ENCODE measurements around the gene CPN1.

The CPN1 gene

GRCh38 chr10:100008142-100008522 lies 73.5 kb downstream of the CPN1 start:
- TF ChIP-seq, protein P1, sequence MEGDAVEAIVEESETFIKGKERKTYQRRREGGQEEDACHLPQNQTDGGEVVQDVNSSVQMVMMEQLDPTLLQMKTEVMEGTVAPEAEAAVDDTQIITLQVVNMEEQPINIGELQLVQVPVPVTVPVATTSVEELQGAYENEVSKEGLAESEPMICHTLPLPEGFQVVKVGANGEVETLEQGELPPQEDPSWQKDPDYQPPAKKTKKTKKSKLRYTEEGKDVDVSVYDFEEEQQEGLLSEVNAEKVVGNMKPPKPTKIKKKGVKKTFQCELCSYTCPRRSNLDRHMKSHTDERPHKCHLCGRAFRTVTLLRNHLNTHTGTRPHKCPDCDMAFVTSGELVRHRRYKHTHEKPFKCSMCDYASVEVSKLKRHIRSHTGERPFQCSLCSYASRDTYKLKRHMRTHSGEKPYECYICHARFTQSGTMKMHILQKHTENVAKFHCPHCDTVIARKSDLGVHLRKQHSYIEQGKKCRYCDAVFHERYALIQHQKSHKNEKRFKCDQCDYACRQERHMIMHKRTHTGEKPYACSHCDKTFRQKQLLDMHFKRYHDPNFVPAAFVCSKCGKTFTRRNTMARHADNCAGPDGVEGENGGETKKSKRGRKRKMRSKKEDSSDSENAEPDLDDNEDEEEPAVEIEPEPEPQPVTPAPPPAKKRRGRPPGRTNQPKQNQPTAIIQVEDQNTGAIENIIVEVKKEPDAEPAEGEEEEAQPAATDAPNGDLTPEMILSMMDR (IDR thresholded peaks at IDR 0.05), result no peak

GRCh38 chr10:100007231-100008141 lies 74.2 kb downstream of the CPN1 start:
- TF ChIP-seq, protein P1 (IDR thresholded peaks at IDR 0.05), result no peak

DNA sequence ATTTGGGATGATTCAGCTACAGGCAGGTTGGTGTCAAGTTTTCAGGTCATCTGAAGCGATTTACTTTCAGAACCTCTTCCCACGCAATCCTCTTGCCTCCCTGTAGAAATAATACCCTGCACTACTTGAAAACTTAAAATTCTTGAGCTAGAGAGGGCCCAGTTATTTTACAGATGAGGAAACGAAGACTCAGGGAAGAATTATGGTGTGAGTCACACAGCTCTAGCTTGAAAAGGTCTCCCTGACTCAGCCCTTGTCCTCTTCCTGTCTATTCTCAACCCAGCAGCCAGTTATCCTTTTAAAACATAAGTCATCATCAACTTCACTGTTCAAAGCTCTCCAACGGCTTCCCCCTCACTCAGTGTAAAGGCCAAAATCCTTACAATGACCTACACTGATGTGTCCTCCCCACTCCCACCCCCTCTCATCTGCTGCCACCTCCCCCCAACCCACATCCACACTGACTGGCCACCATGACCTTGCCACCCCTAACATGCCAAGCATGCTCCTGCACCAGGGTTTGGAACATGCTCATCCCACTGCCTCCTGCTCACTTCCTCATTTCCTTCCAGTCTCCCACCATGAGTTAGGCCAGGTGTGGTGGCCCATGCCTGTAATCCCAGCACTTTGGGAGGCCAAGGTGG lies 75.3 kb downstream of the CPN1 start:
- TF ChIP-seq, protein P1 (IDR thresholded peaks at IDR 0.05), result no peak

DNA sequence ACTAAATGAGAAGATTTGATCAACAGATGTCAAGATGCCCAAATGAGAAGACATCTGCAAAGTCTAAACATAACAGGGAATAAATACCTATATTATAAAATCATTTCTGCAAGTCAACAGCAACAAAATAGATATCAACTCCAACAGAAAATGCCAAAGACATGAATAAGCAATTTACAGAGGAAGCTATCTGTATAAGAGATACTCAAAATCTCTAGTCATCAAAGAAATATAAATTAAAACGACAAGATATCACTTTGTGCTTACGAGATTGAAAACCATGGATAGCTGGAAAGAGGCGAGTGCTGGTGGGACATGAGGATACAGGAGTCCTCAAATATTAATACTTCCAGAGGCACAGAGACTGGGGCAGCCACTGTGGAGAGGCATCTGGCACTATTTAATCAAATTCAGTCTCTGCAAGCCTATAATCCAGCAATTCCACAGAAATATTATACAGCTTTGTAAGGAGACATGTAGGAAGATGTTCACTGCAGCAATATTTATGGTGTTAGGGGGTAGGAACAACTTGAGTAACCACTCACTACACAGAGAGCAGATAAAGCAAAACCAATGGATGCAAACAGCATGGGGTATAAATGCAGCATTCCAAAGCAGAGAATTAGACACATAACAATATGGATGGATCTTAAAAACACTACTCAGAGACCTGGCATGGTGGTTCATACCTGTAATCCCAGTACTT lies 76.7 kb downstream of the CPN1 start:
- TF ChIP-seq, protein P1 (IDR thresholded peaks at IDR 0.05), result no peak

- TF ChIP-seq, protein P1 (IDR thresholded peaks at IDR 0.05), result no peak
These were observed 81.5 kb downstream of the CPN1 start for GRCh38 chr10:100000109-100000644.

DNA sequence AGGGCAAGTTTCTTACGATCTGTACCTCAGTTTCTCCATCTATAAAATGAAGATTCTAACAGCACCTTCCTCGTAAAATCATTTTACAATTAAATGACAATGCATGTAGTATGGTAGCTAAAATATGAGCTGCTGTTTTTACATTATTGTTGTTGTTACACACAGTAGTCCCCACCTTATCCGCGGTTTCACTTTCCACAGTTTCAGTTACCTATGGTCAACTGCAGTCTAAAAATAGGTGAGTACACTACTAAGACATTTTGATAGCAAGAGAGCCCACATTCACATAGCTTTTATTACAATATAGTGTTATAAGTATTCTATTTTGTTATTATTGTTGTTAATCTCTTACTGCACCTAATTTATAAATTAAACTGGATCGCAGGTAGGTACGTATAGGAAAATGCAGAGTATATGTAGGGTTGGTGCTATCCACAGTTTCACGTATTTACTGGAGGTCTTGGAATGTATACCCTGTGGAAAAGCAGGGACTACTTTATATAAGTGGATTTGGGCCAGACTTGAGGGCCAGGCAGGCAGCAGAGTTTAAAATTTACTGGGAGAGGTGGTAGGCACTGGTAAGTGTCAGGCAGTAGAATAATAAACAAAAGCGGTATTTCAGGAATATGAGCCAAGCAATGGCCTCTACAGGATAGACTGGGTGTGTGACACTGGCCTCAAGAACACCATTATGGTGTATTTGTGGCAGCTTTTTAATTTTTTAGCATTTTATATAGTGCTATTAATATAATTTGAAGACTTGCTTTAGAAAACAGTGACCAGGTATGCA lies 82.2 kb downstream of the CPN1 start:
- TF ChIP-seq, protein P1 (IDR thresholded peaks at IDR 0.05), result no peak

GRCh38 chr10:99998889-99999288 lies 82.8 kb downstream of the CPN1 start:
- TF ChIP-seq, protein P1 (IDR thresholded peaks at IDR 0.05), result no peak

Measured in LNCAP (cell line).